NCI-H128 (cell line): ENCODE results near the gene MARK2.

ENCODE experiments used
- DNase-seq: peaks from one replicate; lab custom pipeline; 2025; ENCODE audit not compliant: unreplicated experiment; lab: John Stamatoyannopoulos, UW

The MARK2 gene

DNA sequence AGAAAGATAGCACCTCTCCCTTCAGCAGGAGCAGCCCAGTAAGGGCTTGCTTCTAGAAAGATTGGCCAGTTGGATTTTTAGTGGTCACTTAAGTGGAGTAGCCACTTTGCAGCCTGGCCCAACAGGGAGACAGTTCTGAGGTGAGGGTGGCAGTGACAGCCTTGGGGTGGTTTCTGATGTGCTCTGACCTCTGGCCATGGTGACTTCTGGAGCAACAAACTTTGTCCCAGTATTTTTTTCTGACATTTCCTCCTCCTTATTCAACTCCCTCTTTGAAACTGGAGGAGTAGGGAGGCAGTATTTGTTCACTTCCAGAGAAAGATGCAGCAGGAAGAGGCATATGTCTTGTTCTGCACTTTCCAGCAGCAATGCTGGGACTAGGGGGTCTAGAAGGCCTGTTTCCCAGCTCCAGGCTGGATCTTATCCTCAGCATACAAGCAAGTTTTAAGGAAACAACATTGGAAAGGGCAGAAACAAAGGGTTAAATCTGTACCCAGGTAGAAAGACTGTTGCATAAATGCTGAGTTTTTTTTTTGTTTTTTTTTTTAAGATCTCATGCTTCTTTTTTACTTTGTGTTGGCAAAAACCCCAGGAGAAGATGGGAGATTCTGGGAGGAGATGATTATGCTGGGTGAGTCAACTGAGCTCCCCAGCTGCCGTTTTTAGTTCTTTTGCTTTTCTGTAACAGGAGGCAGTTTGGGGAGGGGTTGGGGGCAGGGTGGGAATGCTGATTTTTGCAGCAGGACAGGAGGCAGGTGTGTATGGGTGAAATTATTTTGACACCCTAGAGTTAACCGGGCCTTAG is 40.9 kb downstream of the MARK2 start:
- DNase-seq, result no peak

GRCh38 chr11:63880403-63880790 is 41.5 kb downstream of the MARK2 start:
- DNase-seq, result no peak

GRCh38 chr11:63882555-63883242 is 43.8 kb downstream of the MARK2 start:
- no peak for DNase-seq

DNA sequence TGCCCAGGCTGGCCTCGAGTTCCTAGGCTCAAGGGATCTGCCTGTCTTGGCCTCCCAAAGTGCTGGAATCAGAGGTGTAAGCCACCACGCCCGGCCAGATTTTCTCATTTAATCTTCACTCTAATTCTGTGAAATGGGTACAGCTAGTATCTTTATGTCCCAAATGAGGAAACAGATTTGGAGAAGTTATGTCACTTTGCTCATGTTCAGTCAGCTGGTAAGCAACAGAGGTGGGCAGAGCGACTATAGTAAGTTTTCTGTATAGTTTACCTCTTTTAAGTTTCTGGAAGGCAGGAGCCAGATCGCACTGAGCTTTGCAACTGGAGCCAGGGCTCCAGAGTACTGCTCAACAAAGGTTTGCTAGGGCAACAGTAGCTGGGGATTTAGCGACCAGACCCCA is 44.9 kb downstream of the MARK2 start:
- DNase-seq, result no peak

DNA sequence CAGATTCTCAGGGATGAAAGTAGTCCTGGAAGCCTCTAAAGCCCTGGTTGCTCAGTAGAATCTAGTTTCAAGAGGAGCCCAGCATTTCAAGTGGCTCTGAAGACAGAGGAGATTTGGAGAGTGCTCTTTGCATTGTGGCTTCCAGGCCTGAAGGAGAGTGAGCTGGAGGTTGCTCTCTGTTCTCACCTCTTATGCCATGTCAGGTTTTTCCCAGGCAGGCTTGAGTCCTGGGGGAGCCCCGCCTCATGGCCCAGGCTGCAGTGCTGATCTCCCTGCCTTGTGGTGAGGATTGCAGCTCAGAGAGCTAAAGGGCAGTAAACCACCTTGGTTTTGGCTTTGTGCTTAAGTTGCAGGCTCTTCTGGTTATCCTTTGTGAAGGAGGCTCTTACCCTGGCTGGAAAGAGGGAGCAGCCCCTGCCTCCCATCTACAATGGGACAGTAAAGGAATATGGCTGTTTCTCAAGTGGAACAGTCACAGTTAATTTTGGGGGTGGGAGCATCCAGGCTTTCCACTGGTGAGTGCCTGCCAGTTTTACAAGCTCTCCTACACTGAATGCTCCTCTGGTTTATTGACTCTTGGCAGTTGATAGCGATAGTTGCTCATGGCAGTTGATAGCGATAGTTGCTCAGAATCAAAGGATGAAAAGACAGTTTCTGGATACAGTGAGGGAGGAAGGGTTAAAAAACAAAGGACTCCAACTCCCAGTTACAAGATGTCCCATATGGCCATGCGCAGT is 45.5 kb downstream of the MARK2 start:
- no peak for DNase-seq

DNA sequence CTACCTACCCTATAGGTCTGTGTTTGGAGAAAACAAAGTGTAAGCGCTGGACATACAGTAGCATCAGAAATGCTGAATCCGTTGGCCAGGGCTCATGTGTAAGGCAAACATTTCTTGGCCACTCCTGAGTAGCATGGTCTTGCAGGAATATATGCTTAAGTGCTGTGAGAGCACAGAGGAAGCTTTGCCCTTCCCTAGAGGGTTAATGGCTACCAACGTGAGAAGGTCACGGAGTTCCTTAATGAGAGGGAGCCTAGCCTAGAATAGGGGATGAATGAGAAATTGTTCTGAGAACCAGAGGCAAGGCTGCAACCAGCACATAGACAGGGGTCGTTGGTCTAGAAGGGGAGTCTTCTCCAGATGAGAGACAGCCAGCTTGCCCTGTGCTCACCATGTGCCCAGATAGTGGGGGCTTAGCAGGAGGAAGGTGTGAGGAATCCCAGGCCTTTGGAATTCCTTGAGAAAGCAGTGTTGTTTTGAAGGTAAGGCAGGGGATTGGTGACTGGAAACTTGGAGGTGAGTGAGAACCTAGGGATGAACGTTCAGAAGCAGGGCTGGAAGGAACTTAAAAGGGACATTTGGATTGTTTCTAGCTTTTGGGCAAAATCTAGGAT is 48.6 kb downstream of the MARK2 start:
- no peak for DNase-seq

GRCh38 chr11:63888170-63889086 is 49.5 kb downstream of the MARK2 start:
- DNase-seq, result no peak

- no peak for DNase-seq
Observed at GRCh38 chr11:63889344-63889743, 50.4 kb downstream of the MARK2 start.

DNA sequence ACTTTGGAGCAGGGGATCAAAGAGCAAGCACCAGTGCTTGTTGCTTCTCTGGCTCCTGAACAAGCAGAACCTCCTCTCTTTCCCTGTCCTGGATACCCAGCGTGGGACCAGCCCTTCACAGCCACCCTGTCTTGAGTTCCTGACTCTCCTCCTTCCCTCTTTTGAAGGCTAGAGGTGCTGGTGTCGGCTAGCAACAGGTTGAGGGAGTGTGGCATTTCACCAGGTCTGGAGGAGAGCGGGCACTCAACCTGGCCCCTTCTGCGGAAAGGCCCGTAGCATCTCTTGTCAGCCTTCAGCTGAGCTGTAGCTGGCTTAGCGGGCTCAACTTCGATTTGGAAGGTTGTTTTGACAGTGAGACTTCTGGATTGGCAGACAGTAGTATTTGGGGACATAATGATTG is 51.5 kb downstream of the MARK2 start:
- DNase-seq, result no peak

DNA sequence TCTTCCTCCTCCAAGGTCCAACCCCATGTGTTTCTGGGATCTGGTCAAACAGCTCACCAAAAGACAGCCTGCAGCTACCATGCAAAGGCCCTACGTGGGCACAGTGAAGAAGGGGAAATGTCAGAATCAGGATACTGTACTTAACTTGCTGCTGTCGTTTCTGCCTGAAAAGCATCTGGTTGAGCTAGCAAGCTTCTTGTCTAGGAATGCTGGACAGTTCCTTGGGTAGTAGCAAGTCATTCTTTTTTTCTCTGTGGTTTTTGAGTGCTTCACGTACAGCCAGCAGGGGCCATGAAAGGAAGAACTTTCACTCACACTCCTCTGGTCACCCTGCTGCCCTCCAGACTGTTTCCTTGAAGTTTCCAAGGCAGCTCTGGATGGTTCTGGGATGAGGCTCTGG is 53.3 kb downstream of the MARK2 start:
- DNase-seq, result no peak

- DNase-seq, result no peak
Observed at GRCh38 chr11:63893355-63893754, 54.4 kb downstream of the MARK2 start.

DNA sequence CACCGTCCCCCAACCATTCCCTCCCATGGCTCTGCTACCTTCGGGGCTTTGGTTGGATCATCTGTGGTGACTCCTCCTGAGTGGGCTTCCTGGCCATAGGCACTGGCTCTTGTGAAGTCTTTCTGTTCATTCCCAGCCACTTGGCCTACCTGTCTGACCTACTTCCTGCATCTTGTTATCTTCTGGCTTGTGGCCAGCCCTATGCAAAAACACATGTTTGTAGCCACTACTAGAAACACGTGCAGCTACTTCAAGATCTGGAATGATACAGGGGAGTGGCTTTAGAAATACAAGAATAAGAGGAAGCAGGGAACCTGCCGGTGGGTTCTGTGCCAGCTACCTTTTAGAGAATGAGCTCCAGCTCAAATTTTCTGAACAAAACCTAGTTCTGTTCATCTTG is 57.2 kb downstream of the MARK2 start:
- DNase-seq, result no peak

DNA sequence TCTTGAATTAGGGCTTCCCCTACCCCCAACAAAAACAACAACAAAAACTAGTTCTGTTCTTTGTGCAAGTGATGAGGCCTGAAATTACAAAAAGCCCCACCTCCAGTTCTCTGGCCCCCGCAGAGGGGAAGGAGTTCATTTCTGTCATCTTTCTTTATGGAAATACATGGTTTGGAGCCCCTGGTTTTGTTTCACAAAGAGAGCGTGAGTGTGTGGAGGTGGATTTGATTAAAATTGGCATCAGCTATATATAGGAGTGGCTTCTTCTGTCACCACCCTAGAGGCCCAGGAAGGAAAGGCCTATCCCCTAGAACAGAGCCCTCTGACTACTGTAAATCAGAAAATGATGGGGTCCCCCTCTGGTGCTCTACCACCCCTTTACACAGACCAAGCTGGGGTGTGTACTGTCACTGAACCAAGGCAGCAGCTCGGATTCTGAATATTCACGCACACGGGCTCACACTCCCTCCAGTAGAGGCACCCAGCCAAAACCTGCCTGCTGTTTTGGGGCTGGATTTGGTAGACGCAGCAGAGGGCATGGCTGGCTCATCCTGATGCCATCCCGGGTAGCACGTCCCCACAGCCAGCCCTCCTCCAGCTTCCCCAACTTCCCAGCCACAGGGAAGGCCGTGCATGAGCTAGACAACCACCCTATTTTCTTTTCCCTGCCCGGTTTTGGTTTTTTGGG is 58.7 kb downstream of the MARK2 start:
- no peak for DNase-seq

DNA sequence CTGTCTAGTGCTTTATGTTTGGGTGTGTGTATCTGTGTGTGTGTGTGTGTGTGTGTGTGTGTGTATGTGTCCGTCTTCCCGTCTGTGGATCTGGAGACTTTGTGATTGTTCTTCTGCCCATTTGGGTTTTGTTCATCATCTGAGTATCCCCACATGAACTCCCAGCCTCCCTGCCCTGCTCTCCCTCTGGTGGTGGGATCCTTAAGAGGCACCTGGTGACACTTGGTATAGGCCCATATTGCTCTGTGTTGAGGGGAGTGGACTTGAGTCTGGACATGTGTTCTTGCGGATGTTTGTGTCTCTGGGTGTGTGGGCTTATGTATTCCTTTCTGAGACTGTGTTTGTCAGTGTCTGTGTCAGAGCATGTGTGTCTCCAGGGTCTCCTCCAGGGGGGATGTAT is 62.8 kb downstream of the MARK2 start:
- DNase-seq, result no peak

DNA sequence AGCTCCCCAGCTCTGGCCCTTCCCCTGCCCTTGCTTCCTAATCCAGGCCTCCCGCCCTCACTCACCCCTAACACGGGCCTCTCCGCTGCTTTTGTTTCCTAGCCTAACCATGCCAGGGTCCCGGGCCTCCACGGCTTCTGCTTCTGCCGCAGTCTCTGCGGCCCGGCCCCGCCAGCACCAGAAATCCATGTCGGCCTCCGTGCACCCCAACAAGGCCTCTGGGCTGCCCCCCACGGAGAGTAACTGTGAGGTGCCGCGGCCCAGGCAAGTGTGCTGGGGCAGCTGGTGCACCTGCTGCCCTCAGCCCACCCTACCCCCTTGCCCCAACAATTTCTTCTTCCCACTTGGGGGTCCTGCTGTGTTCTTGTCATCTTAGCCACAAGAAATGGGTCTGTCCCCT is 65.0 kb downstream of the MARK2 start:
- no peak for DNase-seq

- DNase-seq, result no peak
Observed at GRCh38 chr11:63904743-63905142, 65.8 kb downstream of the MARK2 start.

DNA sequence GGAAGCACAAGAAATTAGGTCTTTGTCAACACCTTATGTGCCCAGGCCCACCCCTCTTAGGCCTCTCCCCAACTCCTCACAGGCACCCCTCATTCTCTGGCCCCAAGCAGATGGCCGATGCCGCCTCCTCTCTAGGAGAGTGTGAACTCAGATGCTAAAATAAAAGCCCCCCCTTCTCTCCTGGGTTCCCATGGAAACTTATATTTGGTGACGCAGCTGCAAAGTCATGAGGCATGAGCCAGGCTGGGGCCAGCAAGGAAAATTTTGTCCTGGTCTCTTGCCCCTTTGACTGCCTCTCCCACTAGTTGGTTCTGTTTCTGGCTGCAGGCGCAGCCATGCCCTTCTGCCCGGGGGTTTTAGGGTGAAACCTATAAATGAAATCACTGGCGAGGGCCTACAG is 66.3 kb downstream of the MARK2 start:
- no peak for DNase-seq

- no peak for DNase-seq
Observed at GRCh38 chr11:63906087-63906486, 67.2 kb downstream of the MARK2 start.

DNA sequence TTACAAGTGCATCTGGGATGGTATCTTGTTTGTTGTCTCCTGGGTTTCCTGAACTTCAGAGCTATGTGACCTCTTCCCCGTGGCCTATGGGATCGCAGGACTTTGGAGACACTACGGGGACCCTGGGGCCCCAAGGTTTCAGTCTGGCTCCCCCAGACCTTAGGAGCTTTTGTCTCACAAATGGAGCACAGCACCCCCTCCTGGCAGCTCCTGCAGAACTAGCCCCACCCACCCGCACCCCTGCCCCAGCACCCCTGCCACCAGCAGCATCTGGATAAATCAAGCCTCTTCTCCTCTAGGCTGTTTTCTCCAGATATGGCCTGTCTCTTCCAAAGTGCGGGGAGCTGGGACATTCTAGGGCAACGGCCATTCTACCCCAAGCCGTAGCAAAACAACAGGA is 67.7 kb downstream of the MARK2 start:
- no peak for DNase-seq

DNA sequence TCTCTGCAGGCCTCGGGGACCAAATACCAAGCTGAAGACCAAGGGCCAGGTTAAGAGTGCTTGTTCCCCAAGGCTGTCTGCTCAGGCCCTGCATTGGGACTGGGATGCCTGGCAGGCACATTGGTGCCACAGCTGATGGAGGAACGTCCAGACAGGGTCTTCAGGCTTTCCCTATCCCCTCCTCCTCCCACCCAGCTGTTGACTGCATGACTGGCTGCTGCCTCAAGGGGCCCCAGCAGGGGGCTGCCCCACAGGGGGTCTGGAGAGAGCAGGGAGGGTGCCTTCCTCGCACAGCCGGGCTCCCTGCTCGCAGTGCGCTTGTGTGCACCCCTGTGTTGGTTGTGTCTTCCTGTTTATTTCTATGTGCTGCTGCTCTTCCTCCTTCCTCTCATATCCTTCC is 68.2 kb downstream of the MARK2 start:
- DNase-seq, result no peak
